ENCODE measurements around the gene ZNF93.

ZNF93 gene

DNA sequence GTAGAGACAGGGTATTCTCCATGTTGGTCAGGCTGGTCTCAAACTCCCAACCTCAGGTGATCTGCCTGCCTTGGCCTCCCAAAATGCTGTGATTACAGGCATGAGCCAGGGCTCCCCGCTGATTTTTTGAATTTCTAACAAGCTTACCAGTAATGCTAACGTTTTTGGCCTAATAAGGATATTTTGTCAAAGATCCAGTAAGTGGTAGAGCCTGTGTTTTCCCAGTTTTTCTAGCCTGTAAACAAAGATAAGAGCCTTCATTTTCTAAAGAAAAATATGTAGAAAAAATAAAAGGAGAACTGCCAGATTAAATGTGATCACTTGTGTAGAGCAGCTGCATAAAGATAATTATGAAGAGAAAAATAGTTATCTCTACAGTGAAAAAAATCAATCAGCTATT lies 37.7 kb downstream of the ZNF93 start:
- no peak for TF ChIP-seq CTCF (IDR thresholded peaks at IDR 0.05; ENCODE audit: low read depth, low read length)
- no peak for DNase-seq
- H3K4me3 ChIP-seq (ENCODE audit: low read depth, low read length) = no peak overlapping the region
- peaks cover 6% of the 10 kb centered on the region; the same call in 1 of the 2 replicates for H3K36me3 ChIP-seq
- H3K27me3 ChIP-seq = no peaks in the 10 kb centered on the region
- H3K4me1 ChIP-seq = no peaks in the 10 kb centered on the region
- H3K9me3 ChIP-seq = peaks cover 8% of the 10 kb centered on the region

- H3K9me3 ChIP-seq = no peaks in the 10 kb centered on the region
- no peaks in the 10 kb centered on the region for H3K27me3 ChIP-seq
- H3K4me3 ChIP-seq (ENCODE audit: low read depth, low read length) = no peak overlapping the region
- no peak for DNase-seq
- TF ChIP-seq CTCF (IDR thresholded peaks at IDR 0.05; ENCODE audit: low read depth, low read length) = no peak
- no peaks in the 10 kb centered on the region for H3K36me3 ChIP-seq
- H3K4me1 ChIP-seq = no peaks in the 10 kb centered on the region
Observed at GRCh38 chr19:19943848-19944582, 43.3 kb downstream of the ZNF93 start.

DNA sequence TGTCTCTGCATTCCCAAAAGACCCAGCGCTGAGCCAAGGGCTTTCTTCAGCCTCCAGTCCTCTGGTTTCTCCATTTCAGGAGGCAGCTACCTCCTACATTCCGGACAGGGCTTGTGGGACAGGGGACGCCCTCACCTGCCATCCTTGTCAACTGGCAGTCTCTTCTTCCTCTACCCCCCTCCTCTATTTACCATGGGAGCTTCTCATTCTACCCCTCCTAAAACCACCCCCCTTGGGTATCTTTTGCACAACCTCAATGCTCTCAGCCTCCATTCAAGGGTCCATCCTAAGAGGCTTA lies 43.8 kb downstream of the ZNF93 start:
- no peak for DNase-seq
- no peaks in the 10 kb centered on the region for H3K9me3 ChIP-seq
- no peak for TF ChIP-seq CTCF (IDR thresholded peaks at IDR 0.05; ENCODE audit: low read depth, low read length)
- H3K36me3 ChIP-seq = no peaks in the 10 kb centered on the region
- H3K4me1 ChIP-seq = no peaks in the 10 kb centered on the region
- no peak overlapping the region for H3K4me3 ChIP-seq (ENCODE audit: low read depth, low read length)
- no peaks in the 10 kb centered on the region for H3K27me3 ChIP-seq

GRCh38 chr19:19946226-19946625 lies 45.5 kb downstream of the ZNF93 start:
- Histone ChIP-seq H3K4me3 (ENCODE audit: low read depth, low read length) (no peak overlapping the region), H3K9me3 (no peaks in the 10 kb centered on the region), H3K4me1 (no peaks in the 10 kb centered on the region), H3K27me3 (no peaks in the 10 kb centered on the region), H3K36me3 (no peaks in the 10 kb centered on the region)
- no peak for DNase-seq
- TF ChIP-seq CTCF (IDR thresholded peaks at IDR 0.05; ENCODE audit: low read depth, low read length) = no peak

DNA sequence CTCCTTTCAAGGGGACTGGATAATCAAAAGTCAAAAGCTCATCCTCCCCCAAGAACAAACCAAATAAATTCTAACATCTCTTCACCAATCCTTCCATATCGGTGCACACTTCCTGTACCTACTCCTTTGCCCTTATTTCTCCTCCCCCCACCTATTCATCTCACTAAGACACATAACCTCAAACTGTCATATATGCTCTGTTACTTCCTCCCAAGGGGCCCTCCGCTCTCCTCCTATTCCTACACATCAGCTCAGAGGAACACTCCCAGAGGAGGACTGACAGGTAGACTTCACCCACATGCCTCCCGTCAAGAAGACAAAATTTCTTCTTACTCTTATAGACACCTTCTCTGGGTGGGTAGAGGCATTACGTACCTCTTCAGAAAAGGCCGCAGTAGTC lies 48.1 kb downstream of the ZNF93 start:
- no peak for DNase-seq
- Histone ChIP-seq H3K4me1 (no peaks in the 10 kb centered on the region), H3K27me3 (no peaks in the 10 kb centered on the region), H3K9me3 (no peaks in the 10 kb centered on the region), H3K36me3 (no peaks in the 10 kb centered on the region), H3K4me3 (ENCODE audit: low read depth, low read length) (no peak overlapping the region)
- TF ChIP-seq CTCF (IDR thresholded peaks at IDR 0.05; ENCODE audit: low read depth, low read length) = no peak

DNA sequence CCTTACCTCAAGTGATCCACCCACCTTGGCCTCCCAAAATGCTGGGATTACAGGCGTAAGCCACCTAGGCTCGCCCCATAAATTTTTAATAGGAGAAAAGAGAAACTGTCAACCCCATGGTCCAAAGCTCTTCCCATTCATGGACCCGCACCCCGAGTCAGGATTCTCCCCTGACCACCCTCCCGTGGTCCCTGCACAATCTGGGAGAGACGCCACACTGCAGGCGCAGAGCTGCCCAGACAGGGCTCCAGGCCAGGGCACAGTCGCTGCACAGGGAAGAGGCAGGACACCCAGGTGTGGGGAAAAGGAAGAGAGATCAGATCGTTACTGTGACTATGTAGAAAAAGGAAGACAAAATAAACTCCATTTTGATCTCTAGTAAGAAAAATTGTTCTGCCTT lies 54.5 kb downstream of the ZNF93 start:
- no peak overlapping the region for H3K4me3 ChIP-seq (ENCODE audit: low read depth, low read length)
- no peaks in the 10 kb centered on the region for H3K4me1 ChIP-seq
- DNase-seq = no peak
- no peaks in the 10 kb centered on the region for H3K36me3 ChIP-seq
- TF ChIP-seq CTCF (IDR thresholded peaks at IDR 0.05; ENCODE audit: low read depth, low read length) = no peak
- H3K27me3 ChIP-seq = no peaks in the 10 kb centered on the region
- H3K9me3 ChIP-seq = no peaks in the 10 kb centered on the region
